Testis (tissue), 2 donors: ENCODE results near the gene INTS6.

Experiments
- POLR2A ChIP-seq: fragments of 450-650 bp; IDR thresholded peaks from one replicate; pipeline ENCODE4 v1.6.1; 2017; ENCODE audit warnings: antibody characterized with exemption, mild to moderate bottlenecking, moderate library complexity
- TF ChIP-seq, protein P1 (sequence below), 3 experiments: fragments of 450-650 bp in 2 of 3; fragments of 200-600 bp in 1 of 3; sonication (generic) in 1 of 3; IDR thresholded peaks; one replicate each; pipeline ENCODE4 v1.5.1; 2016 to 2019; ENCODE audit warnings: antibody characterized with exemption in 3 of 3, mild to moderate bottlenecking in 2 of 3, moderate library complexity in 1 of 3

DNA sequence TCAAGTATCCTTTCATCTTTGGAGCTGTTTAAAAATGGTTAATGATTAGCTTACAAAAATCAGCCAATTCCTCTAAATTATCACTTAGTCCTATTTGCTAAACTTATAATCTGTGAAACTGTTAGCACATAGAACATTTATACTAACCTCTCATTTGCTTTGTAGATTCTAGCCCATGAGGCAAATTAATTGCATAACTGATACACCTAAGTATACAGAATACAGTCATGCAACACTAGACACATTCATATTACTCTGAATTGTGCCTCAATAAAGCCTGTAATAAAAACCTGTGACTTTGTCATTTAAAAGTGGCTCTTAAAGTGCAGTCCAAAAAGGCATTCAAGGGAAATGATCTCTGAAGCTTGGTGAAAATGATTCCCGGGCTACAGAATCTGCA lies 92.3 kb downstream of the INTS6 start:
- TF ChIP-seq, protein P1, sequence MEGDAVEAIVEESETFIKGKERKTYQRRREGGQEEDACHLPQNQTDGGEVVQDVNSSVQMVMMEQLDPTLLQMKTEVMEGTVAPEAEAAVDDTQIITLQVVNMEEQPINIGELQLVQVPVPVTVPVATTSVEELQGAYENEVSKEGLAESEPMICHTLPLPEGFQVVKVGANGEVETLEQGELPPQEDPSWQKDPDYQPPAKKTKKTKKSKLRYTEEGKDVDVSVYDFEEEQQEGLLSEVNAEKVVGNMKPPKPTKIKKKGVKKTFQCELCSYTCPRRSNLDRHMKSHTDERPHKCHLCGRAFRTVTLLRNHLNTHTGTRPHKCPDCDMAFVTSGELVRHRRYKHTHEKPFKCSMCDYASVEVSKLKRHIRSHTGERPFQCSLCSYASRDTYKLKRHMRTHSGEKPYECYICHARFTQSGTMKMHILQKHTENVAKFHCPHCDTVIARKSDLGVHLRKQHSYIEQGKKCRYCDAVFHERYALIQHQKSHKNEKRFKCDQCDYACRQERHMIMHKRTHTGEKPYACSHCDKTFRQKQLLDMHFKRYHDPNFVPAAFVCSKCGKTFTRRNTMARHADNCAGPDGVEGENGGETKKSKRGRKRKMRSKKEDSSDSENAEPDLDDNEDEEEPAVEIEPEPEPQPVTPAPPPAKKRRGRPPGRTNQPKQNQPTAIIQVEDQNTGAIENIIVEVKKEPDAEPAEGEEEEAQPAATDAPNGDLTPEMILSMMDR (IDR thresholded peaks at IDR 0.05): no peak
- no peak for TF ChIP-seq POLR2A
